Neural progenitor cell (in vitro differentiated cells): ENCODE results near the gene FAM219A.

Experiments
- EZH2 ChIP-seq: fragments of 200-600 bp; sonication (generic); IDR thresholded peaks from 2 replicates; pipeline ENCODE4 v1.6.1; 2017; ENCODE audit warnings: antibody characterized with exemption, mild to moderate bottlenecking, moderate library complexity
- EZH2phosphoT487 ChIP-seq: fragments of 200-600 bp; sonication (generic); IDR thresholded peaks from 2 replicates; pipeline ENCODE4 v1.6.1; 2017; ENCODE audit warnings: antibody characterized with exemption
- TF ChIP-seq, protein P1 (sequence below): fragments of 200-600 bp; sonication (generic); IDR thresholded peaks from 2 replicates; pipeline ENCODE4 v1.5.1; 2017; ENCODE audit warnings: antibody characterized with exemption, mild to moderate bottlenecking

DNA sequence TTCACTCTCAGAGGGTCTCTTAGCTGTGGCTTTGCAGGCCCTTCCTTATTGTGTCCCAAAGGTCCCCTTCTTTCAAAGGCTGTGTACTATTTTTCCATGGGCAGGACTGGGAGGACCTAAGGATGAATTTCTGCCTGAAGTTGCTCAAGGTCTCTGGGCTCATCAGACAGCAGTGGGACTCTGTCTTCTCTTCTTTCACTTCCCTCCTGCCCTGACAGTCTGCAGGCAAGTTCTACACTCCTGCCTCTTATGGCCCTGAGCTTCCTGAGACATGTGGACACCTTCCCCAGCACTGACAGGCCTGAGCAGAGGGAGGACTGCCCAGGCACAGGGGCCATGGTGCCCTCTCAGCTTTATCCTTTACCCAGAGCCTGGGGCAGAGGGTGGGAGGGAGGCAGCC lies 49.6 kb upstream of the FAM219A start:
- TF ChIP-seq, protein P1, sequence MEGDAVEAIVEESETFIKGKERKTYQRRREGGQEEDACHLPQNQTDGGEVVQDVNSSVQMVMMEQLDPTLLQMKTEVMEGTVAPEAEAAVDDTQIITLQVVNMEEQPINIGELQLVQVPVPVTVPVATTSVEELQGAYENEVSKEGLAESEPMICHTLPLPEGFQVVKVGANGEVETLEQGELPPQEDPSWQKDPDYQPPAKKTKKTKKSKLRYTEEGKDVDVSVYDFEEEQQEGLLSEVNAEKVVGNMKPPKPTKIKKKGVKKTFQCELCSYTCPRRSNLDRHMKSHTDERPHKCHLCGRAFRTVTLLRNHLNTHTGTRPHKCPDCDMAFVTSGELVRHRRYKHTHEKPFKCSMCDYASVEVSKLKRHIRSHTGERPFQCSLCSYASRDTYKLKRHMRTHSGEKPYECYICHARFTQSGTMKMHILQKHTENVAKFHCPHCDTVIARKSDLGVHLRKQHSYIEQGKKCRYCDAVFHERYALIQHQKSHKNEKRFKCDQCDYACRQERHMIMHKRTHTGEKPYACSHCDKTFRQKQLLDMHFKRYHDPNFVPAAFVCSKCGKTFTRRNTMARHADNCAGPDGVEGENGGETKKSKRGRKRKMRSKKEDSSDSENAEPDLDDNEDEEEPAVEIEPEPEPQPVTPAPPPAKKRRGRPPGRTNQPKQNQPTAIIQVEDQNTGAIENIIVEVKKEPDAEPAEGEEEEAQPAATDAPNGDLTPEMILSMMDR: no peak
- TF ChIP-seq EZH2phosphoT487: no peak
- no peak for TF ChIP-seq EZH2
